Smooth muscle cell (in vitro differentiated cells): ENCODE data around the gene RREB1. TPM values are rescaled to one million over a fixed set of nuclear protein-coding genes. Genes with fewer than 3 reads are reported as not detected.
A peak's percentile ranks its signal among the peaks of the same experiment; 100 is the strongest.

Experiments used
- DNase-seq: peaks from one replicate; lab custom pipeline; 2025; ENCODE audit not compliant: unreplicated experiment; lab: John Stamatoyannopoulos, UW
- H2AFZ ChIP-seq: fragments of 200-600 bp; sonication (generic); 2 replicates; pipeline ENCODE4 v1.6.0; 2016; ENCODE audit warnings: antibody characterized with exemption, low read depth, mild to moderate bottlenecking
- H3F3A ChIP-seq: fragments of 200-600 bp; sonication (generic); 2 replicates; pipeline ENCODE4 v1.6.0; 2017; ENCODE audit warnings: antibody characterized with exemption, low read depth
- H3K27ac ChIP-seq: fragments of 200-600 bp; sonication (generic); 2 replicates; pipeline ENCODE4 v1.5.1; 2016; ENCODE audit warnings: low read depth, mild to moderate bottlenecking
- H3K27me3 ChIP-seq: fragments of 200-600 bp; sonication (generic); 2 replicates; pipeline ENCODE4 v1.6.1; 2016; ENCODE audit warnings: low read depth, mild to moderate bottlenecking
- H3K36me3 ChIP-seq: fragments of 200-600 bp; sonication (generic); 2 replicates; pipeline ENCODE4 v1.5.1; 2016; ENCODE audit warnings: low read depth
- H3K4me1 ChIP-seq: fragments of 200-600 bp; sonication (generic); 2 replicates; pipeline ENCODE4 v1.5.1; 2016; ENCODE audit warnings: low read depth
- H3K4me2 ChIP-seq: fragments of 200-600 bp; sonication (generic); 2 replicates; pipeline ENCODE4 v1.6.0; 2016; ENCODE audit warnings: mild to moderate bottlenecking
- H3K4me3 ChIP-seq: fragments of 200-600 bp; sonication (generic); 2 replicates; pipeline ENCODE4 v1.5.1; 2016; ENCODE audit warnings: mild to moderate bottlenecking
- H3K79me2 ChIP-seq: fragments of 200-600 bp; sonication (generic); 2 replicates; pipeline ENCODE4 v1.6.0; 2016; ENCODE audit warnings: low read depth, mild to moderate bottlenecking
- H3K9ac ChIP-seq: fragments of 200-600 bp; sonication (generic); 2 replicates; pipeline ENCODE4 v1.6.0; 2016; ENCODE audit warnings: low read depth
- H3K9me3 ChIP-seq: fragments of 200-600 bp; sonication (generic); replicated peaks from 2 replicates; pipeline ENCODE4 v1.5.1; 2016; ENCODE audit warnings: low read depth
- H4K20me1 ChIP-seq: fragments of 200-600 bp; sonication (generic); 2 replicates; pipeline ENCODE4 v1.6.0; 2016; ENCODE audit warnings: low read depth
- WGBS: methylation state at CpG from one replicate; pipeline ENCODE4 v1.1.7; 2016; ENCODE audit warnings: low lambda C conversion rate; 5-methylcytosine and 5-hydroxymethylcytosine counted together
- polyA plus RNA-seq: library from polyadenylated mRNA; unstranded; fragments of >200 nt; fragmentation: Nextera tagmentation; extraction: Ambion mirVana; gene quantifications from 2 replicates; pipeline ENCODE4 v1.2.1, GENCODE V29; 2016
- total RNA-seq: library from RNA; depleted of rRNA; stranded (reverse); fragments of >200 nt; gene quantifications from 2 replicates; pipeline ENCODE4 v1.2.3, GENCODE V29; 2014
- TF ChIP-seq, protein P1 (sequence below): fragments of 200-600 bp; sonication (generic); IDR thresholded peaks from 2 replicates; pipeline ENCODE4 v1.5.1; 2017; ENCODE audit warnings: borderline replicate concordance, mild to moderate bottlenecking, antibody characterized with exemption; ENCODE audit not compliant: insufficient read depth, poor library complexity, severe bottlenecking

Gene RREB1
- total and polyA plus RNA-seq, 2 experiments from 2014 or later, result 13.2 to 26.1 TPM

- WGBS, result 1% methylated on average over 51 of the region's 94 CpGs
Measured at GRCh38 chr6:7108196-7108963, 619 bp downstream of the RREB1 start.

GRCh38 chr6:7108964-7109836 is 1.4 kb downstream of the RREB1 start:
- no peak for DNase-seq
- H3K27ac ChIP-seq, result peak overlapping the region; percentile 81
- H2AFZ ChIP-seq, result peak overlapping the region; percentile 92
- TF ChIP-seq, protein P1, sequence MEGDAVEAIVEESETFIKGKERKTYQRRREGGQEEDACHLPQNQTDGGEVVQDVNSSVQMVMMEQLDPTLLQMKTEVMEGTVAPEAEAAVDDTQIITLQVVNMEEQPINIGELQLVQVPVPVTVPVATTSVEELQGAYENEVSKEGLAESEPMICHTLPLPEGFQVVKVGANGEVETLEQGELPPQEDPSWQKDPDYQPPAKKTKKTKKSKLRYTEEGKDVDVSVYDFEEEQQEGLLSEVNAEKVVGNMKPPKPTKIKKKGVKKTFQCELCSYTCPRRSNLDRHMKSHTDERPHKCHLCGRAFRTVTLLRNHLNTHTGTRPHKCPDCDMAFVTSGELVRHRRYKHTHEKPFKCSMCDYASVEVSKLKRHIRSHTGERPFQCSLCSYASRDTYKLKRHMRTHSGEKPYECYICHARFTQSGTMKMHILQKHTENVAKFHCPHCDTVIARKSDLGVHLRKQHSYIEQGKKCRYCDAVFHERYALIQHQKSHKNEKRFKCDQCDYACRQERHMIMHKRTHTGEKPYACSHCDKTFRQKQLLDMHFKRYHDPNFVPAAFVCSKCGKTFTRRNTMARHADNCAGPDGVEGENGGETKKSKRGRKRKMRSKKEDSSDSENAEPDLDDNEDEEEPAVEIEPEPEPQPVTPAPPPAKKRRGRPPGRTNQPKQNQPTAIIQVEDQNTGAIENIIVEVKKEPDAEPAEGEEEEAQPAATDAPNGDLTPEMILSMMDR, result no peak
- H3K79me2 ChIP-seq, result peaks cover 59% of the 10 kb centered on the region
- H3K4me1 ChIP-seq, result peaks cover 22% of the 10 kb centered on the region
- H4K20me1 ChIP-seq, result peaks cover 50% of the 10 kb centered on the region
- H3K36me3 ChIP-seq, result no peaks in the 10 kb centered on the region
- H3K4me2 ChIP-seq, result peak overlapping the region; percentile 96
- H3F3A ChIP-seq, result peaks cover 13% of the 10 kb centered on the region
- peak overlapping the region; percentile 95 for H3K4me3 ChIP-seq
- H3K9me3 ChIP-seq, result no peaks in the 10 kb centered on the region
- H3K9ac ChIP-seq, result peak overlapping the region; percentile 40
- H3K27me3 ChIP-seq, result no peaks in the 10 kb centered on the region
- WGBS, result 1% methylated on average over 66 of the region's 86 CpGs

More at GRCh38 chr6:7108196-7108963, 619 bp downstream of the RREB1 start:
- Histone ChIP-seq H3K9me3 (no peaks in the 10 kb centered on the region), H3K27me3 (no peaks in the 10 kb centered on the region), H3K4me1 (peaks cover 22% of the 10 kb centered on the region), H3K27ac (peak overlapping the region; percentile 81), H3K9ac (peak overlapping the region; percentile 74), H3K4me3 (peak overlapping the region; percentile 95), H3K36me3 (no peaks in the 10 kb centered on the region), H2AFZ (peak overlapping the region; percentile 92), H3K4me2 (peak overlapping the region; percentile 96), H4K20me1 (peaks cover 41% of the 10 kb centered on the region), H3F3A (peaks cover 13% of the 10 kb centered on the region), H3K79me2 (peaks cover 50% of the 10 kb centered on the region)
- peak; percentile 39 for DNase-seq
- TF ChIP-seq, protein P1, result no peak

GRCh38 chr6:7110092-7110792 is 2.5 kb downstream of the RREB1 start:
- peaks cover 69% of the 10 kb centered on the region for H3K79me2 ChIP-seq
- no peak for DNase-seq
- peak overlapping the region; percentile 96 for H3K4me2 ChIP-seq
- H3K27ac ChIP-seq, result no peak overlapping the region
- peaks cover 60% of the 10 kb centered on the region for H4K20me1 ChIP-seq
- no peak overlapping the region for H3K9ac ChIP-seq
- peaks cover 13% of the 10 kb centered on the region for H3F3A ChIP-seq
- H3K9me3 ChIP-seq, result no peaks in the 10 kb centered on the region
- peaks cover 22% of the 10 kb centered on the region for H3K4me1 ChIP-seq
- H3K27me3 ChIP-seq, result no peaks in the 10 kb centered on the region
- H2AFZ ChIP-seq, result no peak overlapping the region
- peak overlapping the region; percentile 95 for H3K4me3 ChIP-seq
- TF ChIP-seq, protein P1, result no peak
- no peaks in the 10 kb centered on the region for H3K36me3 ChIP-seq
- WGBS, result 56% methylated on average over 6 of the region's 6 CpGs
